Measurements from ENCODE around the gene LAMA3.
A peak's percentile ranks its signal among the peaks of the same experiment; 100 is the strongest.

LAMA3 gene

DNA sequence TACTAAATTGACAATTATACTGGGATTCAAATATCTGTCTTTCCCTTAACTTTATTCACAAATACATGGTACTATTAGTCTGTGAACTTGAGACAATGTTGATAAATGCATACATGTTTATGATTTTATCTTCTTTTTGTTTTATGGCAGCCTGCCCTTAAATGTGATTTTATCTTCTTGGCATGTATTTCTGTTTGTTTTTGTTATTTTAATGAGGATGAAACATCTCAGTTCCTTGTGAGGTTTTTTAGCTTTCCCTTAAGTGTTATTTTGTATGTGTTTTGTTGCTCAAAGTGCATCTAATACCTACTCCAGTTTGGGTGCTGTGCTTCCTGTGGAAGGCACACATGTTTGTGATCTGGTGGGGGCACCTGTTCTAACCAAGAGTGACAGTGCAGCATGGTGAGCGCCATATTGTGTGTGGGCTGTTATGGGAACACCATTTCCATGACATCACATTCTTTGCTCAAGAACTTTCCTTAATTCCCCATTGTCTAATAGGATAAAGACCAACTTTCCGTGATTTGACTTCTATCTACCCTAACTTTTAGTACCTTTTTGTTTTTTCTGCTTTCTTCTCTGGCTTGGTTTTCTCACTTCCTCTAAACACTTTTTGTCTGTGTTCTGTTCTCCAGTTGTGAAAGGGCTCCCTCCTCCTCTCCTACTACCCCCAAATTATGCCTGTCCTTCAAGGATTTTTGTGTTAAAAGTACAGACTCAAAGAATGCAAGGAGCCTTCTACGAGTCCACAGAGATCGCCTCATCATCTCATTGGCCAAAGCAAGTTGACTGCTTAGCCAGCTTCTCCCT, 163.2 kb downstream of the LAMA3 start:
- no peak for TF ChIP-seq Cebpa-rat (IDR thresholded peaks at IDR 0.05)
- H4K20me1 ChIP-seq: no peaks in the 10 kb centered on the region
- H3K36me3 ChIP-seq: 0 out of 2 replicates have a peak, but pooled peaks cover 6% of the 10 kb centered on the region
- no peak overlapping the region for H3K9ac ChIP-seq
- no peaks in the 10 kb centered on the region for H3K27me3 ChIP-seq
- H3K9me3 ChIP-seq: peaks cover 4% of the 10 kb centered on the region; the same call in 1 of the 2 replicates
- H3K4me1 ChIP-seq: peaks cover 70% of the 10 kb centered on the region
- no peak overlapping the region for H3K4me2 ChIP-seq
- H3K4me3 ChIP-seq: no peak overlapping the region
- no peak overlapping the region for H3K27ac ChIP-seq

DNA sequence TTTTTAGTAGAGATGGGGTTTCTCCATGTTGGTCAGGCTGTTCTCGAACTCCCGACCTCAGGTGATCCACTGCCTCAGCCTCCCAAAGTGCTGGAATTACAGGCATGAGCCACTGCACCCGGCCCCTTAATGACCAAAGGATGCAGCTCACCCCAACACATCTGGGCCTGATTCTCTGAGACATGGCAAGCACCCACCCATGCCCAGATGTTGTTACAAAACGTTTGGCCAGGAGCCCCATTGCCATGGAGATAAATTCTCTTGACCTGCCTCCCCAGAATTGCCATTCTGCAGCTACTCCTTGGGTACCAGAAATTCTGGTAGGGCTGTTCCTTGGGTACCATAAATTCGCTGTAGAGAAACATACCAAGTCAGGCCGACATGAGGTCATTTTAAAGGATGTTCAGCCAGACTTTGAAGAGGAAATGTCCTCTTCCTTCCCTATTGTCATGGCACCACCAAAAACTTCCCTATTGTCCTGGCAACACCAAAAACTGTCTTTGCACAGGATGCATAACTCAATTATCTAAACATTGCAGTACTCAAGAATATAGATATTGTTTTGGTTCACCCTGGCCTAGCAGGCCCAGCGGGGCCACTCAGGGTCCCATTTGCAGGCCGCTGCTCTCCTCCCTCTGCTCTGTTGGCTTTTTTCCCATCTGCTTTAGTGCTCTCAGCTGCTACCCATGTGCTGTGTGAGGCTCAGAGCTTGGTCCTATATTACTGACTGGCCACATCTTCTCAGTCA, 164.4 kb downstream of the LAMA3 start:
- Histone ChIP-seq H3K9ac (no peak overlapping the region), H3K27me3 (no peaks in the 10 kb centered on the region), H3K4me2 (peak overlapping the region; percentile 29; the same call in 1 of the 2 replicates), H3K36me3 (no peaks in the 10 kb centered on the region), H4K20me1 (no peaks in the 10 kb centered on the region), H3K27ac (no peak overlapping the region), H3K9me3 (peaks cover 4% of the 10 kb centered on the region; the same call in 1 of the 2 replicates), H3K4me1 (peaks cover 75% of the 10 kb centered on the region), H3K4me3 (no peak overlapping the region)
- no peak for TF ChIP-seq Cebpa-rat (IDR thresholded peaks at IDR 0.05)

DNA sequence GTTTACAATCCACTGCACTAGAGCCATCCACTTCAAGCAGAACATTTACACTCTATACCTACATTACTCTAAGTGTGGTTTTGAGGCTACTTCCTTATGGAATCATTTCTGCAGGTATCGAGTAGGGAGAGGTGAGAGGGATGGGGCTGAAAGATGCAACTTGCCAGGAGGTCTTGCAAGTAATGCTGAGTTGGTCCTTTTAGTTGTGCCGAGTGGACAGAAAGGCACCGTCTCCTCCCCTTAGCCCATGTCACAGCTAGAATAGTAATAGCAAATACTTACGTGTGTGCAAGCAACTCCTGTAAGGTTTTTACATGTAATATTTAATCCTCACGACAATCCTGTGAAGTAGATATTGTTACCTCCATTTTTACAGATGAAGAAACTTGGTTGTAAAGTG, 166.5 kb downstream of the LAMA3 start:
- TF ChIP-seq Cebpa-rat (IDR thresholded peaks at IDR 0.05): no peak

DNA sequence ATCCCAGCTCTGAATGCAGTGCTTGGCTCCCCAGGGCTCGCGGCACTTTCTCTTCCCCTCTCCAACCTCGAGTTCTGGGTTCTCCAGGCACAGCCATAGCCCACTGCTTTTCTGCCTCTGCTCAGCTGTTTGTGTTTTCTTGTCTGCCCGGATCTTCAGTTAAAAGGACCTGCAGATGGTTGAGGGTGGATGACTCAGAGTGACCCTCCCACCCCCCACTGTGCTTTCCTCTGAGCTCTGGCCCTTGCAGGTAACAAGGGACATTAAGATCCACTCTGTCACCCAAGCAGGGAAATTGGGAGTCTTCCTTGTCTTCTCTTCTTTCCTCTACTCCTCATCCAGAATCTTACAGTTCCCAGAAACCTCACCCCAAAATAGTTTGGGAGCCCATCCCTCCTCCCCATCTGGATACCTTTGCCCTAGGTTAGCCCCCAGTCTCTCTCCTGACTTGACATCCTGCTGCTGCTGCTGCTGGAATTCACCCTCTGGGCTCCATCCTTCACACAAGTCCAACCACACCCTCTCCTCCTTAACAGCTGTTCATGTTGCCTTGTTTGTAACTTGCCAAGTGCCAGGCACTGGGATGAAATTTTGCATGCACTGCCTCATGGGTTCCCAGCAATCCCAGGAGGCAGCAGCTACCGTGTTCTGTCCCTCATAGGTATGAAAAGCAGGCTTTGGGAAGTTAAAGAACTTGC, 167.4 kb downstream of the LAMA3 start:
- no peak for TF ChIP-seq Cebpa-rat (IDR thresholded peaks at IDR 0.05)
- no peak overlapping the region for H3K4me3 ChIP-seq
- no peaks in the 10 kb centered on the region for H4K20me1 ChIP-seq
- H3K27ac ChIP-seq: peak overlapping the region; percentile 22; the same call in 1 of the 2 replicates
- H3K9me3 ChIP-seq: peaks cover 4% of the 10 kb centered on the region; the same call in 1 of the 2 replicates
- H3K4me1 ChIP-seq: peaks cover 68% of the 10 kb centered on the region
- H3K4me2 ChIP-seq: peak overlapping the region; percentile 24
- H3K27me3 ChIP-seq: no peaks in the 10 kb centered on the region
- 0 out of 2 replicates have a peak overlapping the region, but pooled peaks have one; percentile 23 for H3K9ac ChIP-seq
- no peaks in the 10 kb centered on the region for H3K36me3 ChIP-seq

More for the DNA sequence above, 166.5 kb downstream of the LAMA3 start:
- Histone ChIP-seq H3K9ac (no peak overlapping the region), H3K36me3 (no peaks in the 10 kb centered on the region), H3K4me3 (no peak overlapping the region), H4K20me1 (no peaks in the 10 kb centered on the region), H3K9me3 (peaks cover 4% of the 10 kb centered on the region; the same call in 1 of the 2 replicates), H3K4me1 (peaks cover 67% of the 10 kb centered on the region), H3K27me3 (no peaks in the 10 kb centered on the region), H3K27ac (no peak overlapping the region), H3K4me2 (no peak overlapping the region)

DNA sequence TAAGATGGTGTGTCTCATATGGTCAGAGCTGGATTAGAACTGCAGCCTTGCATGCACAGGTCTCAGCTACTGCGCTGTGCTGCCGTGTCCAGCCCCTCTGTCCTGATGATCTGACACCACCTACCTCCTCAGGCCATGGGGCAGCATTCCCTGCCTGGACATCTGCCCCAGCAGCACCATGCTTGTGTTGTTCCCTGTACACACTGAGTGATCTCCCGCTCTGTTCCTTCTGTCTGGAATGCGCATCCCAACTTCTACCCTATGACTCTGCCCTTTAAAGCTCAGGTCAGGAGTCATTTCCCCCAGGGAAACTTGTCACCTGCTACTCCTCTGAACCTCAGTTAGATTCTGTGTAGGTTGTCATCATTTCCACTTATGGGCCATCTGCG, 167.9 kb downstream of the LAMA3 start:
- H3K4me1 ChIP-seq: peaks cover 73% of the 10 kb centered on the region
- peaks cover 4% of the 10 kb centered on the region; the same call in 1 of the 2 replicates for H3K9me3 ChIP-seq
- TF ChIP-seq Cebpa-rat (IDR thresholded peaks at IDR 0.05): no peak
- 0 out of 2 replicates have a peak overlapping the region, but pooled peaks have one; percentile 22 for H3K27ac ChIP-seq
- H3K9ac ChIP-seq: no peak overlapping the region
- no peak overlapping the region for H3K4me3 ChIP-seq
- peak overlapping the region; percentile 24; the same call in 1 of the 2 replicates for H3K4me2 ChIP-seq
- no peaks in the 10 kb centered on the region for H3K36me3 ChIP-seq
- H4K20me1 ChIP-seq: no peaks in the 10 kb centered on the region
- no peaks in the 10 kb centered on the region for H3K27me3 ChIP-seq

DNA sequence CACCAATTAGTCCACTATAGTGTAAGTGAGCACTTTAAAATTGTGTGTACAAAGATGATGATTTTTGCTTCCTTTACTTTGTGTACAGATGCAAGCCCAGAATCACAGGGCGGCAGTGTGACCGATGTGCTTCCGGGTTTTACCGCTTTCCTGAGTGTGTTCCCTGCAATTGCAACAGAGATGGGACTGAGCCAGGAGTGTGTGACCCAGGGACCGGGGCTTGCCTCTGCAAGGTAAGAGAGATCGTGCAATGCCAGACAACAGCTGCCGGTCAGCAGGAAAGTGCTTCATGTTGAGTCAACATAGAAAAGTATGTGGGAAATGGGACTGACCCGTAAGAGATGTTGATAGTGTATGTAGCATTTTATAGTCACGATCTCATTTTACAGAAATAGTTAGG, 168.5 kb downstream of the LAMA3 start:
- H3K4me1 ChIP-seq: peaks cover 74% of the 10 kb centered on the region
- H3K4me2 ChIP-seq: no peak overlapping the region
- H3K36me3 ChIP-seq: no peaks in the 10 kb centered on the region
- no peak overlapping the region for H3K27ac ChIP-seq
- no peak for TF ChIP-seq Cebpa-rat (IDR thresholded peaks at IDR 0.05)
- no peaks in the 10 kb centered on the region for H4K20me1 ChIP-seq
- no peak overlapping the region for H3K4me3 ChIP-seq
- no peaks in the 10 kb centered on the region for H3K27me3 ChIP-seq
- H3K9ac ChIP-seq: no peak overlapping the region
- H3K9me3 ChIP-seq: peaks cover 4% of the 10 kb centered on the region; the same call in 1 of the 2 replicates

DNA sequence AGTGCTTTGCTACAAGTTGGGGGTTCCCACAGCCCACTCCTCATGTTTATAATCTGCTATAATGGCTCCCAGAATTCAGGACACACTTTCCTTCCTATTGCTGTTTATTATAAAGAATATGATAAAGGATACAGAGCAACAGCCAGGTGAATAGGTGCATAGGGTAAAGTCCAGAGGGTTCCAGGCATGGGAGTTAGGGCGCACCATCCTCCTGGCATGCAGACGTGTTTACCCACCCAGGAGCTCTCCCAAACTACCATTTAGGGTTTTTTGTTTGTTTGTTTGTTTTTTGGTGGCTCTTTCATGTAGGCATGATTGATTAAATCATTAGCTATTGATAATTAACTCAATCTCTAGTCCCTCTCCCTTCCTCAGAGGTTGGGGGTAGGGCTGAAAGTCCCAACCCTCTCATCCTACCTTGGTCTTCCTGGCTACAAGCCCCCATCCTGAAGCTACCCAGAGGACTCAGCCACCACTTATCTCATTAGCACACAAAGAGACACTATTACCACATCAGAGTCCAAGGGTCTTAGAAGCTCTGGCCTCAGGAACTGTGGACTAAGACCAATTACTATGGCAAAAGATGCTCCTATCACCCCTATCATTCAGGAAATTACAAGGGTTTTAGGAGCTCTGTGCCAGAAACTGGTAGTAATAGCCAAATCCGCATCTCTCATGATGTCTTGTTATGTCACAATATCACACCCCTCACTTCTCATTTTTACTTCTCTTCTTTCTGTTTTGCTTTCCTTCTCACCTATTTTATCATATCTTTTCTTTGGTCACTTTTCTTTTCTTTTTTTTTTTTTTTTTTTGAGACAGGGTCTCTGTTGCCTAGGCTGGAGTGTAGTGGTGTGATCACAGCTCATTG, 170.4 kb downstream of the LAMA3 start:
- Histone ChIP-seq H3K4me3 (no peak overlapping the region), H3K27ac (peak overlapping the region; percentile 31), H3K9ac (no peak overlapping the region), H3K9me3 (no peaks in the 10 kb centered on the region), H4K20me1 (no peaks in the 10 kb centered on the region), H3K27me3 (no peaks in the 10 kb centered on the region), H3K4me2 (no peak overlapping the region), H3K4me1 (peaks cover 82% of the 10 kb centered on the region), H3K36me3 (no peaks in the 10 kb centered on the region)
- no peak for TF ChIP-seq Cebpa-rat (IDR thresholded peaks at IDR 0.05)

DNA sequence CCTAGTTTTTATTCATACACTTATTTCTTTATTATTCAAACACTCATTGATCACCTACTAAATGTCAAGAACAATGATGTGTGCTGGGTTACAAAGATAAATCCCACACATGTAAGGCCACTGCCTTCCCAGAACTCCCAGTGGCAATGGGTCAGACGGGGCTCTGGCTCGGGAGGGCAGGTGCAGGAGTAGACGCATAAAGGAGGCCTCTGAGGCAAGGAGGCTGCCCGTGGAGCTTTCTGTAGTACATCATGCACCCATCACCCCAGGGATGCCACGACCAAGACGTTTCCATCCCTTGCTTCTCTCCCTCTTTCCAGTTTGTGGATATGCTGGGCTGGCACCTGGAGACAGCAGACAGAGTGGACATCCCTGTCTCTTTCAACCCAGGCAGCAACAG, 172.1 kb downstream of the LAMA3 start:
- no peak overlapping the region; the same call in 1 of the 2 replicates for H3K4me3 ChIP-seq
- H3K27ac ChIP-seq: peak overlapping the region; percentile 99
- peaks cover 84% of the 10 kb centered on the region for H3K4me1 ChIP-seq
- H3K9ac ChIP-seq: peak overlapping the region; percentile 85
- TF ChIP-seq Cebpa-rat (IDR thresholded peaks at IDR 0.05): no peak
- no peaks in the 10 kb centered on the region for H3K9me3 ChIP-seq
- H3K27me3 ChIP-seq: no peaks in the 10 kb centered on the region
- H3K36me3 ChIP-seq: no peaks in the 10 kb centered on the region
- H4K20me1 ChIP-seq: no peaks in the 10 kb centered on the region
- H3K4me2 ChIP-seq: peak overlapping the region; percentile 86

Measured in BLaER1 (cell line).